Stimulated activated CD4-positive, alpha-beta T cell treated with anti-CD3 and anti-CD28 coated beads, Interleukin-4, amount 100 ng/mL, for 1 hour (primary cell): ENCODE measurements around the gene AIFM2.
"Not testable (repeated sequence)": the region's sequence is repeated elsewhere in the genome, so short reads cannot be mapped to it uniquely, and the experiment has no call there.

Experiments
- DNase-seq: peaks from one replicate; pipeline ENCODE4 v3.0.0-alpha.2; 2020

Gene AIFM2

GRCh38 chr10:70121281-70121949 is 11.2 kb downstream of the AIFM2 start:
- no peak for DNase-seq

DNA sequence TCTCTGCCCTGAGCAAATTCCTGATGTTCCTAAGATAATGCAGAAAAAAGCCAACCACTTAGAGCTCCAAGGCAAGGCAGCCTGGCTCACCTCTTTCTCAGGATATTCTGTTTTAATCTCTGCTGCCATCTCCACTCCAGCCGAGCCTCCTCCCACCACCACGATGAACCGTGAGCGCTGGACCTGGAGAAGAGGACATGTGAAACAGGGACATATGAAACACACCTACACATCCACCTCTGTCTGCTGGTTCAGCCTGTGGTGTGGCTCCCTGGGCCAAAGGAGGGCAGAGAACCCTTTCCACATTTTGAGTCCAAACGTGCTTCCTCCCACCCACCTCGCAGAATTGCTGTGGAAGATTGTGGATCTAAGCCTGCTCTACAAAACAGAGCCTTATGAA is 12.2 kb downstream of the AIFM2 start:
- DNase-seq, result no peak

GRCh38 chr10:70119623-70120022 is 13.0 kb downstream of the AIFM2 start:
- no peak for DNase-seq

- no peak for DNase-seq
These were observed 13.4 kb downstream of the AIFM2 start for GRCh38 chr10:70119197-70119596.

DNA sequence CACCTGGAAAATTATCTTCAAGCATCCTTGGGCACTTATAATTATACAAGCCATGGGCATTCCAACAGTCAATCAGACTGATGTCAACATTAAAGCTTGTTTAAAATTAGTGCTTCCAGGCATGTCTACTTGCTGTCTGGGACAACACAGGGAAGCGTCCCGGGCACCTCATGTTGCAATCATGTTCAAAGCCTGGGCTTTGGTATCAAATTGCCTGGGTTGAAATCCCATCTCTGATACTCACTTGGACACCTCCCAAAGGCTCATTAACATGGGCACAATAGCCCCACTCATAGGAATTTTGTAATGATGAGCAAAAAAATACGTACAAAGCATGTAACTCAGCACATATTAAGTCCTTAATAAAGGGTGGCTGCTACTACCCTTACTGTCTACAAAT is 14.4 kb downstream of the AIFM2 start:
- no peak for DNase-seq

DNA sequence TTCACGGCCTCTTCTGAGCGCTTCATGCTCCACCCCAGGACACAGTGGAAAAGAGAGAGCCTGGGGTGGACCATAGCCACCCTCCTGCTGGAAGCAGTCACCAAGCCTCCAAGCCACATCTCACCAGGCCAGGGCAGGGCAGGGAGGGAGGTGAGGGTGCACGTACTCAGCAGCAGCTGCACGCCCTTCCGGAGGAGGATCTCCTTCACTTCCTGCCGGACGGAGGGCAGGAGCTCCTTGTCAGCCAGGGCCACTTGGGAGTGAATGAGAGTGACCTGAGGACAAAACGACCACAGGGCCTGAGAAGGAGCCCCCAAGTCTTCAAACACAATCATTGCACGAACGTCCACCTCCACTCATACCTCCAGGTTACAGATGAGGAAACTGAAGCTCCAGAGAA is 15.0 kb downstream of the AIFM2 start:
- no peak for DNase-seq

DNA sequence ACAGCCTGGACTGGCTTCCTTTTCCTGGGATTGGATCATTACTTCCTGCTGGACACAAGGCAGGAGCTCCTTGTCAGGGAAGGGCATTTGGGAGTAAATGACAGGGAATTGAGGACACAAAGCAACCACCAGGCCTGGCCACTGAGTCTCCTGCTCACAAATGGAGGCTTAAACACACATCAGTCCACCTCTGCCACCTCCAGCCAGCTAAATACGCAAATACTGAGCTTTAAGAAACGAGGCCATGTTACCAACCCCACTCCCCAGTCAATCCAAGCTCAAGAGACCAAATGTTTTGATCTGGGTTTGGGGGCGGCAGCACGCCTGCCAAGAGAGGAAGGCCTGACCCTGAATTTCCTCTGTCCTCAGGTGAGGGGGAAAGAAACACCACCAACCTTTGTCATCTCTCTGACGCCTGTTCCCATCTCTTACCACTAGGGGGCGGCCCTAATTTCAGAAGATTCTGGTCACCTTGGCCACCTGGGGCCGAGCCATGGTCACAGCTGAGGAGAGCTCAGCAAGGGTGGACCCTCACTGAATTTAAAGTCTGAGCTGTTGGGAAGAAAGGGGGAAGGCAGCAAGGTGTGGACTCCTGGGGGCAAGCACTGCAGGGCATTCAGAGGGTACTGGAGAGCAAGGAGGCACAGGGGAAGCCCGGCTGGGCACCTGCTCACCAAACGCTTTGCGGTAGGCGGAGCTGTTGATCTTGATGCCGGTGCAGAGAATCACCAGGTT is 16.5 kb downstream of the AIFM2 start:
- peak; percentile 47 for DNase-seq

GRCh38 chr10:70114902-70115301 is 17.7 kb downstream of the AIFM2 start:
- DNase-seq, result no peak

DNA sequence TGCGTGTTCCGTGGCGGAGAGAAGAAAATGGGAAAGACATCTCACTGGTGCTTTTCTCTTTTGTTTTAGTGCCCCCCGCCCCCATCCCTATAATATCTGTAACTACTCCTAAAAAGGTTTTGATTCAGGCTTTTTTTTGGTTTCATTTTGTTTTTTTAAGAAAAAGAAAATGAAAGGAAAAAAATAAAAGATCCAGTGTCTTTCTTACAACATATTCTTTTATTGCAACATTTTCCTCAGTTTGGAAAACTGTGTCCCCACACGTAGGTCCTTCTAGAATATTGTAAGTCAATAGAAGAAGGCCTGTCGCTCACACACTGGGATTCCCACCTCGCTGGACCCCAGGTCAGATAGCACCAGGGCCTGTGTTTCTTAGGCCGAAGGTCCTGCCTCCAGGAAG is 20.6 kb downstream of the AIFM2 start:
- no peak for DNase-seq

DNA sequence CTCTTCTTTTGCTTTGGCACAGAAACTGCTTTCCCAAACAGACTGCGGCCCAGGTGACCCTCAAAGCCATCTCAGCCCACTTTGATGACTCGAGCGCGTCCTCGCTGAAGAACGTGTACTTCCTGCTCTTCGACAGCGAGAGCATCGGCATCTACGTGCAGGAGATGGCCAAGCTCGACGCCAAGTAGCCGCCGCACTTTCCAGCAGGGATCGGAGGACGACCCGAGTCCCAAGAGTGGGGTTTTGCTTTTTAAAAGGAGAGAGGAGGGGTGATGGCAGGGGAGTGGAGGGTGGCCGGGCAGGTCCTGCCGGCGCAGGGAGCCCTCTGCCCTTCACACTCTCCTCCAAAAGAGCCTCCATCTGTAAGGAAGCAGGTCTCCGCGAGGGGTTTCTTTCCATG is 21.1 kb downstream of the AIFM2 start:
- DNase-seq, result no peak

GRCh38 chr10:70109064-70109729 is 23.4 kb downstream of the AIFM2 start:
- DNase-seq, result no peak

DNA sequence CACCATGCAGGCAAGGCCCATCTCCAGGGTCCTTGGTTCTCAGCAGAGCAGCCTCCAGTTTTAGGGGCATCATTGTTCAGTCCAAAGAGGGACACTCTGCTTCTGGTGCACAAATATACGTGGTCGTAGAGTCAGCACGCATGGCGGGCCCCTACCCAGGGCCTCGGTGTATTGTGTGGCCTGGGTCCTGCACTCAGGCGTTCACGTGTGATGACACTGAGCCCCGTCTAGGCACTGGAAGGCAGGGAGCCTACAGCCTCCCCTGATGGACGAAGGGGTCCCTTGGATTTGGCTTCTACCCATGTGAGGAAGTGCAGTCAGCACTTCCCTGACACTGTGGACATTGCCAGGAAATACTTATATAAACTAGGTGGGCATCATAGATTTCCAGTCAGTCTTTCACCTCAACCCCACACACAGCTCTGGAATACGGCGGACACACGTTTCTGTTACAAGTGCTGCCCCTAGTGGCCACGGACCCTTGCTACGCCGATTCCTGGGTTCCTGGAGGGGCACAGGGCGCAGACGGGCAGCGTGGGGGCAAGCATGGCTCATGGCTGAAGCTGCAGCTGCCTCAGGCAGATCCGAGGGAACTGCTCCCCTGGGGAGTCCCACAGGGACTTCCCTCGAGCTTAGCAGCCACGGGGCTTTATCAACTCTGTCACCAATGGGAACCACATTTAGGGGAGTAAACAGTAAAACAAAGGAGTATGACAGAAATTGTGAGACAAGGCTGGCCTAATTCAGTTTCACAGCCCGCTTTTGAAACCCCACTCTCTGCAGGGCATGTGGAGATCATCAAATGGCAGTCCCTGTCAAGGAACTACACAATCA is 25.4 kb downstream of the AIFM2 start:
- peak; percentile 11 for DNase-seq

DNA sequence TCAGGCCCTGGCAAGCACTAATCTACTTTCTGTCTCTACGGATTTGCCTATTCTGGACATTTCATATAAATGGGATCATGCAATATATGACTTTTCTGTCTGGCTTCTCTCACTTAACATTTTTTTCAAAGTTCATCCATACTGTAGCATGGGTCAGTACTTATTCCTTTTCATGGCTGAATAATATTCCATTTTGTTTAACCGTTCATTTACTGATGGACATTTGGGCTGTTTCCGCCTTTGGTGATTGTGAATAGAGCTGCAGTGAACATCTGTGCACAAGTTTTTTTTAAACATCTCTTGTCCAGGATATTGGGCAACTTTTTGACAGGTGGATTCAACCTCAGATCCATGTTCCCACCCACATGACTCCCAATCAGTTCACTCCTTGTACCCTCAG is 31.0 kb downstream of the AIFM2 start:
- no peak for DNase-seq

DNA sequence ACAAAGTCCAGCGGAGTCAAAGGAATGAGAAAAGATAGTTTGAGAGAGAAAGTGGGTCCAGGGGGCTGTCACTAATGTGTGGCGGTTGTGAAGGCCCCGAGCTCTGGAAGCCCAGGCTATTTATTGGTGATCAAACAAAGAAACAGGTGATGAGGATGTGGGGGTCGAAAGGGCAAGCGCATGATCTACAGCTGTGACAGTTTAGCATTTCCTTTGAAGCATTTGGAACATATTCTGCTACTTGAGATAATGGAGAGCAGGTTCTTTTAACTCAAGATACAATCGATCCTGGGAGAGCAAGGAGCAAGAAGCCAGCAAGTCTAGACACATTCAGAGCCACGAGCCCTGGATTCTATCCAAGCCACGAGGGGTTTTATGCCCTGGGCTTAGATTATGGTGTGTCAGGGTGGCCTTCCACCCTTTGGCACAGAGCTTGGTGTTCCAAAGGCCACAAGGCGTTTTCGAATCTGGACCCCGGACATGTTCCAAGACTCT is 31.5 kb downstream of the AIFM2 start:
- DNase-seq, result not testable (repeated sequence)

GRCh38 chr10:70098271-70098670 is 34.4 kb downstream of the AIFM2 start:
- no peak for DNase-seq

DNA sequence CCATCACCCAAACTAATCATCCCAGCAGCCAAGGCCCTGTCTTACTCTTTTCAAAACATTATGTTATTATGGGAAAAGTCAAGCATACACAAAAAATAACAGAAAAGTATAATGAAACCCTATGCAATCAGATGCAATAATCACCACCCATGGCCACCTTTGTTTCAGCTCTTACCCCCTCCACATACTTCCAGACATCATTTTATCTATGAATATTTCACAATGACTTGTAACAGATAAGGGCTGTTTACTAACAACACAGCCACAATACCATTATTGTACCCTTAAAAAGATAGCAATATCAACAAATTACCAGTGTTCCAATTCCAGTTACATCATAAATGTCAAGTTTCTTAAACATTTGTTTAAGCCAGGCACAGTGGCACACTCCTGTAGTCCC is 35.2 kb downstream of the AIFM2 start:
- DNase-seq, result no peak

DNA sequence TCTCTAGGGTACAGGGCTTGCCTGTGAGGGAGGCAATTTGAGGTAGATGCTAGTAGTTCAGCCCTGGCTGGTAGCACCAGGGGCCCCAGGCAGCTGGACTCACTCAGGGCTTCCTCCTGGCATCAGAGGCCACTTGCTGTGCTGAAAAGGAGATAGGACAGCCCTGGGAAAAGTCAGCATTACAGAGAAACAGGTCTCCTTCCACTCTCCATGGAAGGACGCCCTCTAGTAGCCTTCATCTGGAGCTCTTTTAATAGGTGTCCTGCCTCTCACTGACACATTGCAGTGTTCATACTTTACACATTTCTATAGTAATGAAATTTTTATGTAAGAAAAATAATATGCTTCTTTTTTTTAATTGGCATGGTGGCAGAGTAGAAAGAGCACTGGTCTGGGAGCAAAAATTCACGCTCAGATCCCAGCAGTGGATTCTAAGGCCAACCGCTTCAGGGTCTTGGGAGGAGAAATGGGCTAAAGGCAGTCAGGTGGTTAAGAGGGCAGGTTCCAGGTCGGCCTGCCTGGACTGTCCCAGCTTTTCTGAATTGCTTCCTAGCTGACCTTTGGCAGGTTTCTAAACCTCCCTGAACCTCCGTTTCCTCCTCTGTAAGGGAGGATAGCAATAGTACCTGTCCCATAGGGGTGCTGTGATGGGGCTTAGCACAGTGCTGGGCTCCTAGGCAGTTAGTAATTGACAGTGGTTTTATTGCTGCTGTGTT is 35.8 kb downstream of the AIFM2 start:
- no peak for DNase-seq

DNA sequence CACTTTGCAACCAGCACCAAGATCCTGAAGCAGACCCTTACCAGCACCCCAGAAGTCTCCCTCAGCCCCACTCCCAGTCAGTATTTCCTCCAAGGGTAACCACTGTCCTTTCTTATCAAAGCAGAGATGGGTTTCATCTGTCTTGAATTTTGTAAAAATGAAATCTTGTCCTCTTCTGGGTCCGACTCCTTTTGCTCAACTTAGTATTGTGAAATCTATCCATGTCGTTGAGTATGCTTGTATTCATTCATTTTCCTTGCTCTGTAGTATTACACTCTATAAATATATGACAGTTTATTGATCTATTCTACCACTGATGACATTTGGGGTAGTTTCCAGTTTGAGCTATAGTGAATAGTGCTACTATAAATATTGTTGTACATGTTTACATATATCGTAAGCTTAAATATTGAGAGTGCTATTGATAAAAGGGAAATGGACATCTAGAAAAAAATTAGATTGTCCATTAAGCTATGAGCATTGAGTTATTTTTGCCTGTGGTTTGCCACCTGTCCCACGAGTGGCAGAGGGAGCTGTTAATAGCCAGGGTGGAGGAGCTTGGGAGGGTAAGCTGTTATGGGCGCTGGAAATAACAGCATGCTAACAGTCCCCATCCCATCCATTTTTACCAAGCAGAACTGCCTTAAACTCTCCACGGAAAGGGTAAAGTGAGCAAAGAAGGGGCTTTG is 36.5 kb downstream of the AIFM2 start:
- no peak for DNase-seq

GRCh38 chr10:70094250-70094649 is 38.4 kb downstream of the AIFM2 start:
- no peak for DNase-seq

GRCh38 chr10:70093335-70093944 is 39.2 kb downstream of the AIFM2 start:
- no peak for DNase-seq

- DNase-seq, result no peak
These were observed 40.3 kb downstream of the AIFM2 start for GRCh38 chr10:70092389-70092718.

DNA sequence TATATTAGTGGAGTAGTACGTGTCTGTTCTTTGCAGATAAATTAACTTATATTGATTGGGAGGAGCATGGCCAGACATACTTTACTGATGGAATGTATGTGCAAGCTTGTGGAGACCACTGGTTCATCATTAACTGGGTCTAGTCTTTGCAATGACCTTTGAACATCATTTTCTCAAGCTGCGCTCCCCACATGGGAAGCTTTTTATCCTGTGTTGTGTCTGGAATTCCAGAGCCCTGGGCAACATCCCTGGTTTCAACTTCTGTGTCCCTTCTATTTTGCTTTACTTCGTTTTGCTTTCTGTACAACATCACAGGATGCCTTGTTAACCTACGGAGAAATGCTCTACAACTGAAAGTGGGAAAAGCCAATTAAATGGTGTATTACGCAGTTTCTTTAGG is 41.7 kb downstream of the AIFM2 start:
- DNase-seq, result no peak
